Neural cell (in vitro differentiated cells): ENCODE measurements around the gene ITGA5.

Experiments
- CTCF ChIP-seq: fragments of 450-650 bp; IDR thresholded peaks from 2 replicates; pipeline ENCODE4 v1.5.1; 2014; ENCODE audit warnings: antibody characterized with exemption, mild to moderate bottlenecking, moderate library complexity; ENCODE audit not compliant: poor library complexity, severe bottlenecking
- EZH2 ChIP-seq: fragments of 200-600, 300-800 bp; shearing (Covaris generic), sonication (generic); IDR thresholded peaks from 2 replicates; pipeline ENCODE4 v1.6.1; 2014; ENCODE audit warnings: antibody characterized with exemption, low read length, borderline replicate concordance, mild to moderate bottlenecking; ENCODE audit not compliant: insufficient read depth, poor library complexity, severe bottlenecking
- MXI1 ChIP-seq: fragments of 450-650 bp; conservative IDR thresholded peaks from 2 replicates; pipeline ENCODE4 v1.6.1; 2014; ENCODE audit warnings: antibody characterized with exemption, mild to moderate bottlenecking; ENCODE audit not compliant: poor library complexity, severe bottlenecking
- POLR2AphosphoS5 ChIP-seq: IDR thresholded peaks from 2 replicates; pipeline ENCODE4 v1.6.1; 2012
- RAD21 ChIP-seq: fragments of 450-650 bp; conservative IDR thresholded peaks from 2 replicates; pipeline ENCODE4 v1.6.1; 2014; ENCODE audit warnings: antibody characterized with exemption, mild to moderate bottlenecking, moderate library complexity
- REST ChIP-seq: IDR thresholded peaks from 2 replicates; pipeline ENCODE4 v1.6.1; 2012; ENCODE audit warnings: borderline replicate concordance
- SMC3 ChIP-seq: fragments of 450-650 bp; conservative IDR thresholded peaks from 2 replicates; pipeline ENCODE4 v1.6.1; 2014; ENCODE audit warnings: antibody characterized with exemption, mild to moderate bottlenecking, moderate library complexity; ENCODE audit not compliant: poor library complexity
- TAF1 ChIP-seq: IDR thresholded peaks from 2 replicates; pipeline ENCODE4 v1.6.1; 2012; ENCODE audit warnings: low read depth

GRCh38 chr12:54363618-54364017, 55.4 kb downstream of the ITGA5 start:
- no peak for TF ChIP-seq CTCF
- no peak for TF ChIP-seq SMC3
- TF ChIP-seq REST, result no peak
- TF ChIP-seq EZH2, result no peak
- TF ChIP-seq POLR2AphosphoS5, result no peak
- no peak for TF ChIP-seq RAD21
- no peak for TF ChIP-seq TAF1
- TF ChIP-seq MXI1, result no peak
